Measurements from ENCODE around the gene TEX26.

DNA sequence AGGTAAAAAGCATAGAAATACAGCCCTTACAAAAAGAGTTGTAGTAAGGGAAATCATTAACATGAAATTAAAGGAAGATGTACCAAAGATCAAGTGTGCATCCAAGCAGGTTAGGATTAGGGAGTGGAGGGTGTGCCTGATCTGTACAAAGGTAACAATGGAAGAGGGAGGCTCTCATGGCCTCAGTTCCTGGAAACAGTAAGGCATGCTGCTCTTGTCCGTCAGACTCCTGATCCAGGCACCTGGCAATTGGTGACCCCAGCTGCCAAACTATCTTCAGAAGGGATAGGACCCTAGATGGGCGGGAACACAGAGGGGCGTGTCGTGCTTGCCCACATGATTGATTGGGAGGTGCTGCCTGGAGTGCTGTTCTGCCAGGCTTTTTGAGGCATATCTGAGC lies 4.5 kb downstream of the TEX26 start:
- TF ChIP-seq, protein P1, sequence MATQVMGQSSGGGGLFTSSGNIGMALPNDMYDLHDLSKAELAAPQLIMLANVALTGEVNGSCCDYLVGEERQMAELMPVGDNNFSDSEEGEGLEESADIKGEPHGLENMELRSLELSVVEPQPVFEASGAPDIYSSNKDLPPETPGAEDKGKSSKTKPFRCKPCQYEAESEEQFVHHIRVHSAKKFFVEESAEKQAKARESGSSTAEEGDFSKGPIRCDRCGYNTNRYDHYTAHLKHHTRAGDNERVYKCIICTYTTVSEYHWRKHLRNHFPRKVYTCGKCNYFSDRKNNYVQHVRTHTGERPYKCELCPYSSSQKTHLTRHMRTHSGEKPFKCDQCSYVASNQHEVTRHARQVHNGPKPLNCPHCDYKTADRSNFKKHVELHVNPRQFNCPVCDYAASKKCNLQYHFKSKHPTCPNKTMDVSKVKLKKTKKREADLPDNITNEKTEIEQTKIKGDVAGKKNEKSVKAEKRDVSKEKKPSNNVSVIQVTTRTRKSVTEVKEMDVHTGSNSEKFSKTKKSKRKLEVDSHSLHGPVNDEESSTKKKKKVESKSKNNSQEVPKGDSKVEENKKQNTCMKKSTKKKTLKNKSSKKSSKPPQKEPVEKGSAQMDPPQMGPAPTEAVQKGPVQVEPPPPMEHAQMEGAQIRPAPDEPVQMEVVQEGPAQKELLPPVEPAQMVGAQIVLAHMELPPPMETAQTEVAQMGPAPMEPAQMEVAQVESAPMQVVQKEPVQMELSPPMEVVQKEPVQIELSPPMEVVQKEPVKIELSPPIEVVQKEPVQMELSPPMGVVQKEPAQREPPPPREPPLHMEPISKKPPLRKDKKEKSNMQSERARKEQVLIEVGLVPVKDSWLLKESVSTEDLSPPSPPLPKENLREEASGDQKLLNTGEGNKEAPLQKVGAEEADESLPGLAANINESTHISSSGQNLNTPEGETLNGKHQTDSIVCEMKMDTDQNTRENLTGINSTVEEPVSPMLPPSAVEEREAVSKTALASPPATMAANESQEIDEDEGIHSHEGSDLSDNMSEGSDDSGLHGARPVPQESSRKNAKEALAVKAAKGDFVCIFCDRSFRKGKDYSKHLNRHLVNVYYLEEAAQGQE (IDR thresholded peaks at IDR 0.05; ENCODE audit: insufficient read depth in 1 of 2, low read depth in 2 of 2, low read length in 2 of 2) = no peak
- no peak for TF ChIP-seq SIN3A (IDR thresholded peaks at IDR 0.05; ENCODE audit: borderline replicate concordance, insufficient read depth, low read length)
- no peak for TF ChIP-seq TAF1 (IDR thresholded peaks at IDR 0.05; ENCODE audit: borderline replicate concordance, insufficient read depth, low read length)

Data from PFSK-1 (cell line).